Esophagus (tissue), 2 donors: ENCODE measurements around the gene CLDN6. TPM values are rescaled to one million over a fixed set of nuclear protein-coding genes. Genes with fewer than 3 reads are reported as not detected.
A peak's percentile ranks its signal among the peaks of the same experiment; 100 is the strongest.

Experiments
- H3K27ac ChIP-seq, 2 donors: one replicate each; pipeline ENCODE4 v1.5.1; 2013; ENCODE audit warnings: low read depth in 2 of 2, mild to moderate bottlenecking in 2 of 2, inconsistent platforms in 1 of 2, low read length in 1 of 2, moderate library complexity in 1 of 2
- H3K27me3 ChIP-seq, 2 donors: one replicate each; pipeline ENCODE4 v1.6.1; 2013; ENCODE audit warnings: low read length in 2 of 2, control low read depth in 1 of 2, mild to moderate bottlenecking in 1 of 2; ENCODE audit not compliant: insufficient read depth in 2 of 2, control insufficient read depth in 1 of 2
- H3K36me3 ChIP-seq, 2 donors: one replicate each; pipeline ENCODE4 v1.6.1; 2013; ENCODE audit warnings: low read length in 1 of 2; ENCODE audit not compliant: control insufficient read depth in 2 of 2, insufficient read depth in 2 of 2
- H3K4me1 ChIP-seq, 2 donors: one replicate each; pipeline ENCODE4 v1.6.1; 2013; ENCODE audit warnings: low read length in 1 of 2; ENCODE audit not compliant: control insufficient read depth in 2 of 2, insufficient read depth in 2 of 2
- H3K4me3 ChIP-seq, 2 donors: one replicate each; pipeline ENCODE4 v1.5.1; 2013; ENCODE audit warnings: low read length in 2 of 2, mild to moderate bottlenecking in 2 of 2, low read depth in 1 of 2, moderate library complexity in 1 of 2
- H3K9me3 ChIP-seq, 2 donors: one replicate each; pipeline ENCODE4 v1.6.1; 2013; ENCODE audit warnings: mild to moderate bottlenecking in 2 of 2, low read depth in 1 of 2, low read length in 1 of 2, moderate library complexity in 1 of 2; ENCODE audit not compliant: control insufficient read depth in 2 of 2, insufficient read depth in 1 of 2
- WGBS, 2 donors: extraction: QIAGEN DNeasy Blood & Tissue Kit; methylation state at CpG; one replicate each; pipeline ENCODE4 v1.1.7; 2013; 5-methylcytosine and 5-hydroxymethylcytosine counted together
- polyA plus RNA-seq, 2 donors: library from polyadenylated mRNA; stranded (reverse); fragments of 200-250 nt; gene quantifications; one replicate each; pipeline ENCODE4 v1.2.3, GENCODE V29; 2013
- donor health status: healthy with polysubstance abuse.
- donor health status: Bipolar disorder and iron deficiency.

Gene CLDN6, protein sequence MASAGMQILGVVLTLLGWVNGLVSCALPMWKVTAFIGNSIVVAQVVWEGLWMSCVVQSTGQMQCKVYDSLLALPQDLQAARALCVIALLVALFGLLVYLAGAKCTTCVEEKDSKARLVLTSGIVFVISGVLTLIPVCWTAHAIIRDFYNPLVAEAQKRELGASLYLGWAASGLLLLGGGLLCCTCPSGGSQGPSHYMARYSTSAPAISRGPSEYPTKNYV
- polyA plus RNA-seq = under 1 TPM in 1 of 2 donors, not detected in 1; 0.06 TPM

GRCh38 chr16:3017794-3018506 is at the start of gene CLDN6:
TSS of gene CLDN6 (minus strand) at chr16:3018183. CDS start at chr16:3016021, 2,162 bp downstream.
- WGBS, 2 donors = 13 to 14% methylated on average over 50 to 52 of the region's 52 CpGs
- H3K9me3 ChIP-seq = no peaks in the 10 kb centered on the region
- H3K36me3 ChIP-seq = no peaks in the 10 kb centered on the region
- no peak within 1 kb of the TSS for H3K27ac ChIP-seq
- H3K27me3 ChIP-seq = no peaks in the 10 kb centered on the region
- no peak within 1 kb of the TSS for H3K4me3 ChIP-seq
- H3K4me1 ChIP-seq = peaks cover 3 to 23% of the 10 kb centered on the region in 2 donors

- Histone ChIP-seq H3K36me3 (no peaks in the 10 kb centered on the region), H3K9me3 (no peaks in the 10 kb centered on the region), H3K27me3 (no peaks in the 10 kb centered on the region), H3K4me1 (peaks cover 4 to 10% of the 10 kb centered on the region in 2 donors), H3K4me3 (peak overlapping the region; percentile 34 to 46), H3K27ac (no peak overlapping the region)
- 79 to 85% methylated on average over 7 of the region's 7 CpGs for WGBS, 2 donors
Measured at GRCh38 chr16:3066440-3066748, 48.4 kb upstream of the CLDN6 start.

- Histone ChIP-seq H3K27me3 (no peaks in the 10 kb centered on the region), H3K9me3 (no peaks in the 10 kb centered on the region), H3K27ac (peak overlapping the region; percentile 45 to 54), H3K36me3 (no peaks in the 10 kb centered on the region), H3K4me3 (peak overlapping the region; percentile 34 to 46), H3K4me1 (peaks cover 4 to 10% of the 10 kb centered on the region in 2 donors)
- 51 to 56% methylated on average over 25 to 26 of the region's 26 CpGs for WGBS, 2 donors
Measured at GRCh38 chr16:3065742-3066439, 47.9 kb upstream of the CLDN6 start.

DNA sequence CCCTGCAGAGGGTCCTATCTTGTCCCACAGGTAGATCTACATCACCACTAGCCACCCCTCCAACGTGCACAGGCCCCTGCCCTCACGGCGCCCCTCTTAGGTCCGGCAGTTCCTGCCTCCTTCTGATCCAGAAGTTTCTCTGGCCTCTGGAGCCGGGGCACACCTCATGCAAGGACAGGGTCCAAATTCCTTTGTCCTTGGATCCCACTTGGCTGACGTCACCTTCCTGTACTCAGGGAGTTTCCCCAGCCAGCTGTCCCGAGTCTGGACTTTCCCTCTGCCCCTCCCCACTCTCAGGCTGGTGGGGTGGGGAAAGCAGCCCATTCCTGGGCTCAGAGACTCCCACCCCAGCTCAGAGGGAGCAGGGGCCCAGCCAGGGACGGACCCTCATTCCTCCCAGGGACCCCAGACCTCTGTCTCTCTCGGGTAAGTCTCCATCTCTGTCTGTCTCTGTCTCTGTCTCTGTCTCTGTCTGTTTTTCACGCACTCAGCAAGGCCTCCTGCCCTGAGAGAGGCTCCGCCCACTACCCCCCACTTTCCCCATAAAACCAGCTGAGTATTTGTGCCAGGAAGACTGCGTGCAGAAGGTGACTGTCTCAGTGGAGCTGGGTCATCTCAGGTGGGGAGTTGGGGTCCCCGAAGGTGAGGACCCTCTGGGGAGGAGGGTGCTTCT is 47.2 kb upstream of the CLDN6 start, which contains the start of gene IL32:
Gene IL32 (plus strand): TSS at position 572 of the 673 bp plus-strand sequence. CDS start 172 bp downstream, outside the sequence.
- H3K36me3 ChIP-seq = no peaks in the 10 kb centered on the region
- H3K9me3 ChIP-seq = no peaks in the 10 kb centered on the region
- WGBS, 2 donors = 27 to 40% methylated on average over 12 to 13 of the region's 13 CpGs
- no peaks in the 10 kb centered on the region for H3K27me3 ChIP-seq
- peak within 1 kb of the TSS; percentile 34 to 46 for H3K4me3 ChIP-seq
- peak within 1 kb of the TSS; percentile 45 to 54 for H3K27ac ChIP-seq
- H3K4me1 ChIP-seq = peaks cover 4 to 10% of the 10 kb centered on the region in 2 donors

DNA sequence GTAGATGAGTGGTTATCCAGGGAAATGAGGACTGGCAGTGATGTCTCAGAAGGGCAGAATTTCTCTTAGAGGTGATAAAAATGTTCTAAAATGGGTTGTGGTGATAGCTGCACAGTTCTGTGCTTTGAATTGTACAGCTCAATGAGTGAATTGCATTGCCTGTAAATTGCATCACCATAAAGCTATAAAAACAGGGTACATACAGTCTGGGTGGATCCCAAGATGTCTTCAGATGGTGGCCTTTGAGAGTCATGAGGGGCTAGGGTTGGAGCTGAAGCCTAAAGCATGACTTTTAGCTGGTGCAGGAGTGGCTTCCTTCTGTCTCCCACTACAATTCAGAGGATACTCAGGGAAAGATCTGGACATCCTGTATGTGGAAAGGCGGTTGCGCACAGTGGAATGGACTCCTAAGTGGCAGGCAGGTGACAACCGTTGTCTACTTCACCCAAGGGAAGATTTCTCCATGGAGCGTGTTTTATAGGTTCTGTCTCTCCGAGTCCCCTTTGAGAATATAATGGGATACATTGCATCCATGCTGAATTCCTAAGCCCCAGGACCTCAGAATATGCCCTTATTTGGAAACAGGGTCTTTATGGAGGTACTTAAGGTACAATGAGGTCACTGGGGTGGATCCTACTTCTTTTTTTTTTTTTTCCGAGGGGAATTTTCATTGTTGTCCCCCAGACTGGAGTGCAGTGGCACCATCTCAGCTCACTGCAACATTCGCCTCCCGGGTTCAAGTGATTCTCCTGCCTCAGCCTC is 45.8 kb upstream of the CLDN6 start:
- Histone ChIP-seq H3K4me1 (peaks cover 10 to 11% of the 10 kb centered on the region in 2 donors), H3K4me3 (no peak overlapping the region), H3K9me3 (no peaks in the 10 kb centered on the region), H3K36me3 (no peaks in the 10 kb centered on the region), H3K27me3 (no peaks in the 10 kb centered on the region), H3K27ac (no peak overlapping the region)
- WGBS, 2 donors = 92 to 94% methylated on average over 8 of the region's 8 CpGs

DNA sequence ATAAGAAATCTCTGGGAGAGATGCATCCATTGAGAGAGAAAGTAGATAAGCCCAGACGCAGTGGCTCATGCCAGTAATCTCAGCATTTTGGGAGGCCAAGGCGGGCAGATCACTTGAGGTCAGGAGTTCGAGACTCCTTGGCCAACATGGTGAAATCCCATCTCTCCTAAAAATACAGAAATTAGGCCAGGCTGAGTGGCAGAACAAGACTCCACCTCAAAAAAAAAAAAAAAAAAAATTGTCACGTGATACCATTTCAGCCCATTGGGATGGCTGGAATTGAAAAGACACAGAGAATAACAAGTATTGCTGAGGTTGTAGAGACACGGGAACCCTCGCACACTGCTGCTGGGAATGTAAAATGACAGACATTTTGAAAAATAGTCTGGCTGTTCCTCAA is 44.6 kb upstream of the CLDN6 start:
- 86 to 89% methylated on average over 6 of the region's 6 CpGs for WGBS, 2 donors
- peaks cover 4 to 14% of the 10 kb centered on the region in 2 donors for H3K4me1 ChIP-seq
- H3K36me3 ChIP-seq = no peaks in the 10 kb centered on the region
- no peak overlapping the region for H3K27ac ChIP-seq
- no peak overlapping the region for H3K4me3 ChIP-seq
- H3K9me3 ChIP-seq = no peaks in the 10 kb centered on the region
- H3K27me3 ChIP-seq = no peaks in the 10 kb centered on the region

DNA sequence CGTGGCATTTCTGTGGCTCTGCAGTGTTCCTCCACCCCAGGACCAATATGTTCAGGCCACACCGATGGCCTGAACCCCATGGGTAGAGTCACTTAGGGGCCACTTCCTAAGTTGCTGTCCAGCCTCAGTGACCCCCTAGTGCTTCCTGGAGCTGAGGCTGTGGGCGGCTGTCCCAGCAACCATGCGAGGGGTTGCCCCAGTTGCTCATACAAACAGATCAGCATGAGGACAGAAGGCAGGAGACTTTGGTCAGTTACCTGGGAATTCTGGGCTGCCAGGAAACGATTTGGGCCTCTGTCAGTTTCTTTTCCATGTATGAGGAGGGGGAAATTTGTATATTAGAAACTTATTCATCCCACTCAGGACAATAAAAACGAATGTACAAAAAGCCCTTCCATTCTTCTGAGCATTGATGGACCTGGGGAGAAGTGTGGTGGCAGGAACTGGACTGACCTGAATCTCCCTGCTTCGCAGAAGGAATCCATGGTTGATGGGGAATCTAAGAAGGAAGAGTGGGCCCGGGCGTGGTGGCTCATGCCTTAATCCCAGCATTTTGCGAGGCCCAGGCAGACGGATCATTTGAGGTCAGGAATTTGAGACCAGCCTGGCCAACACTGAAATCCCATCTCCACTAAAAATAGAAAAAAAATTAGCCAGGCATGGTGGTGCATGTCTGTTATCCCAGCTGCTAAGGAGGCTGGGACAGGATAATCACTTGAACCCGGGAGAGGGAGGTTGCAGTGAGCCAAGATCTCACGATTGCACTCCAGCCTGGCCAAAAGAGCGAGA is 42.5 kb upstream of the CLDN6 start:
- H3K27ac ChIP-seq = no peak overlapping the region

DNA sequence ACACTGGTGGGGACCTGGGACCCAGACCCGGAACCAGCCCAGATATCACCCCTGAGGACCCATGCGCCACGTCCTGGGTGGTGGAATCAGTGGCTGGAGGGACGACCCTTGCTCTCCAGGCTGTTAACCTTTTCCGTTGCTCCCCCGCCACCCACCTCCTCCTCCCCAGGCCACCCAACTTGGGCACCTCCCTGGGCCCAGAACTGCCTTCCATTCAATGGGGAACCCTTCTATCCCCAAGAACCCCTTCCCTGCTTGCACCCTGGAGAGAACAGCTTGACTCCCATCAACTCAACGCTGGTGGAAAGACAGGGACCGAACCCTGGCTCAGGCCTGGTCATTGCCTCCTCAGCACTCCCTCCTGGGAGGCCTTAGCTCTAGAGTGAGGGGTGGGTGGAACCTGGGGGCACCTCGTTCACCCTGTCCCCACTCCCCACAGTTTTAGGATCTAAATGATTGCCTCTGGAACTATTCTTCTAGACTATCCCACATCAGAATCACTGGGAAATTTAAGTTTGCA is 41.8 kb upstream of the CLDN6 start:
- Histone ChIP-seq H3K9me3 (no peaks in the 10 kb centered on the region), H3K4me3 (peak overlapping the region; percentile 66 to 77), H3K27ac (peak overlapping the region; percentile 58 to 66), H3K4me1 (peaks cover 9 to 12% of the 10 kb centered on the region in 2 donors), H3K36me3 (no peaks in the 10 kb centered on the region), H3K27me3 (no peaks in the 10 kb centered on the region)
- WGBS, 2 donors = 56 to 58% methylated on average over 9 of the region's 9 CpGs

More for the DNA sequence above, 42.5 kb upstream of the CLDN6 start:
- H3K9me3 ChIP-seq = no peaks in the 10 kb centered on the region
- peaks cover 8 to 14% of the 10 kb centered on the region in 2 donors for H3K4me1 ChIP-seq
- WGBS, 2 donors = 75 to 76% methylated on average over 14 of the region's 14 CpGs
- no peak overlapping the region for H3K4me3 ChIP-seq
- no peaks in the 10 kb centered on the region for H3K27me3 ChIP-seq
- H3K36me3 ChIP-seq = no peaks in the 10 kb centered on the region
